Measurements from ENCODE around the gene RNF213.

DNA sequence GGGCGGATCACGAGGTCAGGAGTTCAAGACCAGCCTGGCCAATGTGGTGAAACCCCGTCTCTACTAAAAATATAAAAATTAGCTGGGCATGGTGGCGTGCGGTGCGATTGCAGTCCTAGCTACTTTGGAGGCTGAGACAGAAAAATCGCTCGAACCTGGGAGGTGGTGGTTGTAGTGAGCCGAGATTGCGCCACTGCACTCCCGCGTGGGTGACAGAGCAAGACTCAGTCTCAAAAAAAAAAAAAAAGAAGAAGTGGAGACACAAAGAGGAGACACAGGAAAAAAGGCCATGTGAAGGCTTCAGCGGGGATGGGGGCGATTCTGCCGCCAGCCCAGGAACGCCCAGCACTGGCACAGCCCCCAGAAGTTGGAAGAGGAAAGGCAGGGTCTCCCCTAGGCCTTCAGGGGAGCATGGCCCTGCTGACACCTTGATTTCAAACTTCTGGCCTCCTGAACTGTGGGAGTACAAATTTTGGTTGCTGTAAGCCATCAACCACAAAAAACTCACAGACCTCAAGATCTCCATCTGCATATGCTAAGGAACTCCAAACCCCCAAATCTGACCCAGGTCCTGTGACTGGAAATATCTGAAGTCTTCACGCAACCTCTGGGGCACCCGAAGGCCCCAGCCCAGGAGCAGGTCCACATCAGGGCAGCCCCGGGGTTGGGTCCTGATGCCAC is 47.5 kb upstream of the RNF213 start:
- TF ChIP-seq EZH2 (optimal IDR thresholded peaks at IDR 0.05; ENCODE audit: low read depth, low read length) (no peak), EZH2phosphoT487 (IDR thresholded peaks at IDR 0.05; ENCODE audit: low read length) (no peak)
- TF ChIP-seq, protein P1, sequence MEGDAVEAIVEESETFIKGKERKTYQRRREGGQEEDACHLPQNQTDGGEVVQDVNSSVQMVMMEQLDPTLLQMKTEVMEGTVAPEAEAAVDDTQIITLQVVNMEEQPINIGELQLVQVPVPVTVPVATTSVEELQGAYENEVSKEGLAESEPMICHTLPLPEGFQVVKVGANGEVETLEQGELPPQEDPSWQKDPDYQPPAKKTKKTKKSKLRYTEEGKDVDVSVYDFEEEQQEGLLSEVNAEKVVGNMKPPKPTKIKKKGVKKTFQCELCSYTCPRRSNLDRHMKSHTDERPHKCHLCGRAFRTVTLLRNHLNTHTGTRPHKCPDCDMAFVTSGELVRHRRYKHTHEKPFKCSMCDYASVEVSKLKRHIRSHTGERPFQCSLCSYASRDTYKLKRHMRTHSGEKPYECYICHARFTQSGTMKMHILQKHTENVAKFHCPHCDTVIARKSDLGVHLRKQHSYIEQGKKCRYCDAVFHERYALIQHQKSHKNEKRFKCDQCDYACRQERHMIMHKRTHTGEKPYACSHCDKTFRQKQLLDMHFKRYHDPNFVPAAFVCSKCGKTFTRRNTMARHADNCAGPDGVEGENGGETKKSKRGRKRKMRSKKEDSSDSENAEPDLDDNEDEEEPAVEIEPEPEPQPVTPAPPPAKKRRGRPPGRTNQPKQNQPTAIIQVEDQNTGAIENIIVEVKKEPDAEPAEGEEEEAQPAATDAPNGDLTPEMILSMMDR (IDR thresholded peaks at IDR 0.05; ENCODE audit: low read length): no peak
